ENCODE results near the gene MSMB.

MSMB gene

GRCh38 chr10:46069771-46070463 is 23.8 kb upstream of the MSMB start (continued):
- TF ChIP-seq KLF8 (tag by site-specific recombination; IDR thresholded peaks at IDR 0.05), result no peak
- TF ChIP-seq ZEB2 (tag by site-specific recombination; IDR thresholded peaks at IDR 0.05), result no peak
- TF ChIP-seq ZXDB (tag by site-specific recombination; IDR thresholded peaks at IDR 0.05), result no peak
- TF ChIP-seq ZNF239 (tag by site-specific recombination; IDR thresholded peaks at IDR 0.05), result no peak
- no peak for TF ChIP-seq ZNF169 (tag by site-specific recombination; IDR thresholded peaks at IDR 0.05)
- no peak for TF ChIP-seq ZNF677 (tag by site-specific recombination; IDR thresholded peaks at IDR 0.05)
- TF ChIP-seq SCRT2 (tag by site-specific recombination; IDR thresholded peaks at IDR 0.05), result no peak
- TF ChIP-seq ZNF280D (tag by site-specific recombination; IDR thresholded peaks at IDR 0.05), result no peak

- POLR2A ChIA-PET, result no interaction called here
- no peak for TF ChIP-seq ZXDB (tag by site-specific recombination; IDR thresholded peaks at IDR 0.05)
- no peak for TF ChIP-seq ZNF530 (tag by site-specific recombination; IDR thresholded peaks at IDR 0.05; ENCODE audit: low read depth)
- no peak for TF ChIP-seq ZNF366 (tag by site-specific recombination; conservative IDR thresholded peaks at IDR 0.05)
- TF ChIP-seq ZNF335 (tag by site-specific recombination; conservative IDR thresholded peaks at IDR 0.05), result no peak
- TF ChIP-seq YY1 (tag by site-specific recombination; IDR thresholded peaks at IDR 0.05), result no peak
- TF ChIP-seq SP2 (tag by site-specific recombination; IDR thresholded peaks at IDR 0.05), result no peak
- TF ChIP-seq ZNF677 (tag by site-specific recombination; IDR thresholded peaks at IDR 0.05), result no peak
- TF ChIP-seq ZNF433 (tag by site-specific recombination; IDR thresholded peaks at IDR 0.05; ENCODE audit: low read depth), result no peak
- TF ChIP-seq ZEB2 (tag by site-specific recombination; IDR thresholded peaks at IDR 0.05), result no peak
- TF ChIP-seq, protein P1, sequence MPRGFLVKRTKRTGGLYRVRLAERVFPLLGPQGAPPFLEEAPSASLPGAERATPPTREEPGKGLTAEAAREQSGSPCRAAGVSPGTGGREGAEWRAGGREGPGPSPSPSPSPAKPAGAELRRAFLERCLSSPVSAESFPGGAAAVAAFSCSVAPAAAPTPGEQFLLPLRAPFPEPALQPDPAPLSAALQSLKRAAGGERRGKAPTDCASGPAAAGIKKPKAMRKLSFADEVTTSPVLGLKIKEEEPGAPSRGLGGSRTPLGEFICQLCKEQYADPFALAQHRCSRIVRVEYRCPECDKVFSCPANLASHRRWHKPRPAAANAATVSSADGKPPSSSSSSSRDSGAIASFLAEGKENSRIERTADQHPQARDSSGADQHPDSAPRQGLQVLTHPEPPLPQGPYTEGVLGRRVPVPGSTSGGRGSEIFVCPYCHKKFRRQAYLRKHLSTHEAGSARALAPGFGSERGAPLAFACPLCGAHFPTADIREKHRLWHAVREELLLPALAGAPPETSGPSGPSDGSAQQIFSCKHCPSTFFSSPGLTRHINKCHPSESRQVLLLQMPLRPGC (tag by site-specific recombination; IDR thresholded peaks at IDR 0.05), result no peak
- no peak for TF ChIP-seq ZNF843 (tag by site-specific recombination; IDR thresholded peaks at IDR 0.05)
- no peak for TF ChIP-seq ZBTB26 (tag by site-specific recombination; optimal IDR thresholded peaks at IDR 0.05)
- TF ChIP-seq ZNF24 (tag by site-specific recombination; IDR thresholded peaks at IDR 0.05), result no peak
- TF ChIP-seq ZBTB48 (tag by site-specific recombination; IDR thresholded peaks at IDR 0.05), result no peak
- no peak for TF ChIP-seq ZNF561 (tag by site-specific recombination; IDR thresholded peaks at IDR 0.05; ENCODE audit: borderline replicate concordance)
- TF ChIP-seq HOXC10 (CRISPR knock-in tag; IDR thresholded peaks at IDR 0.05), result no peak
- TF ChIP-seq OSR2 (tag by site-specific recombination; IDR thresholded peaks at IDR 0.05), result no peak
- no peak for TF ChIP-seq ZNF133 (tag by site-specific recombination; IDR thresholded peaks at IDR 0.05)
- TF ChIP-seq, protein P2, sequence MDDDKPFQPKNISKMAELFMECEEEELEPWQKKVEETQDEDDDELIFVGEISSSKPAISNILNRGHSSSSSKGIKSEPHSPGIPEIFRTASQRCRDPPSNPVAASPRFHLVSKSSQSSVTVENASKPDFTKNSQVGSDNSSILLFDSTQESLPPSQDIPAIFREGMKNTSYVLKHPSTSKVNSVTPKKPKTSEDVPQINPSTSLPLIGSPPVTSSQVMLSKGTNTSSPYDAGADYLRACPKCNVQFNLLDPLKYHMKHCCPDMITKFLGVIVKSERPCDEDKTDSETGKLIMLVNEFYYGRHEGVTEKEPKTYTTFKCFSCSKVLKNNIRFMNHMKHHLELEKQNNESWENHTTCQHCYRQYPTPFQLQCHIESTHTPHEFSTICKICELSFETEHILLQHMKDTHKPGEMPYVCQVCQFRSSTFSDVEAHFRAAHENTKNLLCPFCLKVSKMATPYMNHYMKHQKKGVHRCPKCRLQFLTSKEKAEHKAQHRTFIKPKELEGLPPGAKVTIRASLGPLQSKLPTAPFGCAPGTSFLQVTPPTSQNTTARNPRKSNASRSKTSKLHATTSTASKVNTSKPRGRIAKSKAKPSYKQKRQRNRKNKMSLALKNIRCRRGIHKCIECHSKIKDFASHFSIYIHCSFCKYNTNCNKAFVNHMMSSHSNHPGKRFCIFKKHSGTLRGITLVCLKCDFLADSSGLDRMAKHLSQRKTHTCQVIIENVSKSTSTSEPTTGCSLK (tag by site-specific recombination; IDR thresholded peaks at IDR 0.05), result no peak
Measured at GRCh38 chr10:46068905-46069304, 22.8 kb upstream of the MSMB start.

More at GRCh38 chr10:46068905-46069304, 22.8 kb upstream of the MSMB start:
- H3K36me3 ChIP-seq (ENCODE audit: control insufficient read depth in 2 of 2, insufficient read depth in 1 of 2, low read length in 2 of 2), result no peaks in the 10 kb centered on the region
- no peak overlapping the region for H3K4me3 ChIP-seq (ENCODE audit: low read depth, low read length)
- CTCF ChIA-PET, result interaction anchor here (0.6 kb wide), 1 partner anchor 12 kb away, joined by 3 read pairs; no protein-coding TSS in a partner anchor
- no peaks in the 10 kb centered on the region for H3K9me3 ChIP-seq (ENCODE audit: control insufficient read depth, insufficient read depth, low read depth, low read length)
- no peaks in the 10 kb centered on the region for H3K4me1 ChIP-seq (ENCODE audit: control insufficient read depth, insufficient read depth, low read length)
- H3K27ac ChIP-seq (ENCODE audit: extremely low read depth, low read depth, low read length), result no peak overlapping the region
